Tongue (tissue), 2 donors: ENCODE results near the gene RERG. TPM values are rescaled to one million over a fixed set of nuclear protein-coding genes. Genes with fewer than 3 reads are reported as not detected.
A peak's percentile ranks its signal among the peaks of the same experiment; 100 is the strongest.
"Not testable (repeated sequence)": the region's sequence is repeated elsewhere in the genome, so short reads cannot be mapped to it uniquely, and the experiment has no call there.

Experiments used
- DNase-seq: peaks from one replicate; pipeline ENCODE4 v3.0.0-alpha.2; 2015
- total RNA-seq: library from RNA; depleted of rRNA; stranded (reverse); fragments of >200 nt; gene quantifications from one replicate; pipeline ENCODE4 v1.2.3, GENCODE V29; 2014

RERG gene
- total RNA-seq, 1 donor from 2014 or later: 18.9 TPM

DNA sequence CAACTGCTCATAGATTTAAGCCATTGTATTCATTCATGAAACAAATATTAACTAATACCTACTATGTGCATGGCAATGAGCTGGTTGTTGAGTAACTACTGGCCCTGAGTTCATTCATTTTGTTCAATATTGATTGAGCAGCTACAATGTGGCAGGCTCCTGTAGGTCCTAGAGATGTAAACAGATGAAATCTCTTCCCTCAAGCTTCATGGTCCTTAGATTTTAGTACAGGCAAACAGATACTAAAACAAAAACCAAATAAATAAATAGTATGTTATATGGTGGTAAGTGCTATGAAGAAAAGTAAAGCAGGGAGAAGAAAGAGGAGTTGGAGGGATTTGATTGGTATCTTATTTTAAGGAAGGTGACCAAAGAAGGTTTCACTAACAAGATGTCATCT, 77.8 kb downstream of the RERG start:
- DNase-seq: no peak

DNA sequence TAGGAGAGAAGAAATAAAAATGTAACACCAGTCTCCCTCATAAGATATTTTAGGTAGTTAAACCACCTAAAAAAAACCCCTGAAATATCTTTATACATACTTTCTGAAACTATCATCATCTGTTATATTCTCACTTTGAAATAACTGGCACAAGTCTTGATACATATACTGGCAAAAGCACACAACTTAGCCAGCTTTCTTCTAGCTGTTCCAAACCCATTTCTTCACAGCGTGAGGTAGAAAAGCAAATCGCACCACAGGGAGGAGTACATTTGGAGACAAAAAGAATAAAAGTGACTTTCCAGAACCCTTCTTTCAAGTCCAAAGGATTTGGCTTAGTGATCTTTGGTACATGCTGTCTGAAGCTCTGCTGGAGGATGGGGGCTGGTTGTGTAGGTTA, 78.5 kb downstream of the RERG start:
- DNase-seq: no peak

DNA sequence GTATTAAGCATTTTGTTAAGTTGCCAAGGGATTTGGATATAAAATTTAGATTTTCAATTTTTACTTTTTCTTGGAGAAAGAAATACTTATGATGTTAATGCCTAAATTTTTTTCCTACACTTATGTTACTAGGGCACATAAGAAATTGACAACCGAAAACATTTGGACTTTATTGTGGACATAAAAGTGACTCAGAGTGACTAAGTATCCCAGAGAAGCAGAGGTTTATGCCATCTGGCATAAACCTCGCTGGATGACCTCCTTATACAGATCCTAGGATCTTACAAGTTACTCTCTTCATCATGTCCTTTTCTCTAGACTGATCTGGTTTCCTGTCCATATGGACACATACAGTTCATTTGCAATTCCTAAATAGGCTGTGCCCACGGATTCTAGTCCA, 89.8 kb downstream of the RERG start:
- DNase-seq: no peak

DNA sequence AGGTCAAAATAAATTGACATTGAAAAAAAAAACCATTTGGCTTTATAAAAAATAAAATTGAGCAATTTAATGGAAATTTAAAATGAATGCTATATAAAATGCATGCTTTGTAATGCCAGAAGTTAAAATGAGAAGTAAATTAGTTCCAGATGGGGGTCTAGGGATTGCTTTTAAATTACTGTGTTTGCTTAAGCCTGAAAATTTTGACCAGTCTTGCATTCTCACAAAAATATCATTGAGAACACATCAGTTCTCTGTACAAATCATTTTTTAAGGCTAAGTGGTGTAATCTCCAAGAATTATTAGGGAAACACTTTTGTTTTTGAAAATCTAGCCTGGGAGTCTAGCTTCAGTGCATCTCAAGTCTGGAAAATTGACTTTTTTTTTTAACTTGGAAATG, 90.7 kb downstream of the RERG start:
- DNase-seq: peak; percentile 29

DNA sequence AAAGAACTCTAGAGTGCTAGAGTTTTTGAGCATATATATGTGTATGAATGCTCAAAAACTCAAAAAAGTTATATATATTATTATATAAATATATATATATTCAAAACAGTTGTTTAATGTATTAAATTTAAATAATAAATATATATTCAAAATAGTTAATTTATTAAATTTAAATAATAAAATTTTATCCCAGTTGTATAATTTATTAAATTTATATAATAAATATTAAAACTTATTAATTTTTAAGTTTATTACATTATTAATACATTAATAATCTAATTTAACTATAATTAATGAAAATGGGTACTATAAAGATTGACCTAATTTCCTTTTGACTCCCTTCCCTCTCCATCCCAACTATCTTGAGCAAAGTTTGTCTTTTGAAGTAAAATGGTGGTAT, 97.8 kb downstream of the RERG start:
- no peak for DNase-seq

GRCh38 chr12:15122344-15122743, 98.9 kb downstream of the RERG start:
- DNase-seq: no peak

- DNase-seq: no peak
Observed at GRCh38 chr12:15118955-15119354, 102.3 kb downstream of the RERG start.

DNA sequence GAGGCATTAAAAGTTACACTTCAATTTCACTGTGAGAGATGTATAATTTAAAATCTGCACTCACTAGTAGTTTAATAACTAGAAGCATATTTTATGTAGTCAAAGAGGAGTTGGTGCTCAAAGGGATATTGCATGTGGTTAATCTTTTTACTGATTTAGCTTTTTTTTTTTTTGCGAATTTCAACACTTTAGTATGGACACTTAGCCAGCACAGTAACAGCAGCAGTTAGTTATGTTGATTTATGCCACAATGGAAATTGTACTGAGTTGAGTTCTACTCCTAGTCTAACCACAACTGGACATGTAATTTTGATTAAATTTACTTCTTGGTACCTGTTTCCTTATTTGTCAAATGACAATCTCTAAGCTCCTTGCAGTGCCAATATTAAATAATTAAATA, 104.2 kb downstream of the RERG start:
- no peak for DNase-seq

GRCh38 chr12:15116086-15116485, 105.1 kb downstream of the RERG start:
- no peak for DNase-seq

DNA sequence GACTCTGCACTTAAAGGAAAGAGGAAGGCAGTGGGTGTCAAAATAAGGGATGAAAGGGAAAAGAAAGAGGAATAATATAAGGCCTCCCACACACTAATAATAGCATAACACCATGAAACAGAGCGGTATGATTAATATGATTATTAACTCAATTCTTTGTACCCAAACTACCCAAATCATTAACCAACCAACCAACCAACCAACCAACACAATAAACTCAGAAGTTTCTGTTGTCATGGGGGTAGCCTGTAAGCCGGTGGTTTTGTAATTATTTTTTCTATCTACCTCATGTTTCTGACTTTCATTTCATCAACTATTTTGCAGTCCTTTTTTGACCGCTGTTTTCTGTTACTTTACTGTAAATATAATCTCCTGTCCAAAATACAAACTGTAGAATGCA, 105.8 kb downstream of the RERG start:
- DNase-seq: no peak

DNA sequence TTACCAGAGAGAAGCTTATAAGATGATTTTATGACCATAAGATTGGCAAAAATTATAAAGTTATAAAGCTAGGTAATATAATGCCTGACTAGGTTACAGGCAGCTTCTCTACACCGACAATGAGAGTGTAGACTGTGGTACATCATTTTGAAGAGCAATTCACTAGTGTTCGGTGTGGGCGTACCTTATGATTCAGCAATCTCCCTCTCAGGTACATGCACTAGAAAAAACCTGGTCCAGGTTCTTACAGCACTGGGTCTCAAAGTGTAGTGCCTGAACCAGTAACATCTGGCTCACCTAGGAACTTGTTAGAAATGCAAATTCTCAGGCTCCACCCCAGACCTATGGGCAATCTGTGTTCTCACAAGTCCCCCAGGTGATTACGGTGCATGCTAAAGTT, 106.7 kb downstream of the RERG start:
- no peak for DNase-seq

DNA sequence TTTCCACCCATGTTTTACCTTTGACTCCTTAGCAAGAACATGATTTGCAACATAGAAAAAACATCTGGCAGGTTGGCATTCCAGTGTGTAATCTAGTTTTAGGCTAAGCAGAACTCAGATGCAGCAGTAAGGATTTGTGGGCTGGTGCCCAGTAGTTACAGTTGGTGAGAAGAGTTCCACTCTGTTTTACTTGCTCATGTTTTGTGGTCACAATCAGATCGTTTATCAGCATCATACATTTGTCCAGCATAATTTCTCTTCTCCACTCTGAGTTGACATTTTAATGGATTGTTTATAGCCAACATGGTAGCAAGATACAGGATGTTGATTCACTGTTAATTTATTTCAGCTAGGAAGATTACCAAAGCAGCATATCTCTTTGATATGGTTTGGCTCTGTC, 128.4 kb downstream of the RERG start:
- no peak for DNase-seq

DNA sequence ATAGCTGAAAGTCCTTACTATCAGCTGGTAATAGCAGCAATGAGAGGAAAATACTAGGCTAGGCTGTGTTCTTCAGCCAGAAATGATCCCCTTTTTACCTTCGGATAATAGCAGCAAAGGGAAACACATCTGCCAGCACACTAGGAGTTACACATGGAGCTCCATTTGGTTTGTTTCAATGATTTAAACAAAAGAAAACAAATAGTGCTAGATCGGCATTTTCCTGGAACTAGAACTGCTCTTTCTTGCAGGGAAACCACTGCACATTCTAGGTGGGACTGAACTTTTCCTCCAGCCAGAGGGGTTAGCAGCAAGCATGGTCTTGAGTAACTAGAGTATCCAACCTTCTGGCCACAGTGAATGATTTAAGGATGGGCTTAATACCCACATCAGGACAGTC, 130.8 kb downstream of the RERG start:
- DNase-seq: no peak

DNA sequence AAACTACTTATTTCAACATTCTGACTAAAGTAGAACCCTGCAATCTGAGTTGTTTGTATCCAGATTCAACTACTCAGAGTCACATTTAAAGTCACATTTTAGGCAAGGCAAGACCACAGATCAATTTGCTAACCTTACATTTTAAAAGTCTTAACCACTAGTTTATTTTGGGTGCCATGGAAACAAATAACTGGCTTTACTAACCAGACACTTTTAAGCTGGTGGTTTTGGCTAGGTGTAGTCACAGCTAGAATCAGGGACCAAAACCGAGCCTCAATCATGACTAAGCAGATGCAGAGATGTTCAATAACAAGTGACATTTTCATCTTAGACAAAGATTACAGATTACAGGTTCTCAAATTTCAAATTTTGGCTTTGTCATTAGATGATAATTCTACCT, 133.1 kb downstream of the RERG start:
- no peak for DNase-seq

GRCh38 chr12:15077751-15078150, 143.5 kb downstream of the RERG start:
- DNase-seq: not testable (repeated sequence)

- no peak for DNase-seq
Observed at GRCh38 chr12:15074351-15074750, 146.9 kb downstream of the RERG start.

DNA sequence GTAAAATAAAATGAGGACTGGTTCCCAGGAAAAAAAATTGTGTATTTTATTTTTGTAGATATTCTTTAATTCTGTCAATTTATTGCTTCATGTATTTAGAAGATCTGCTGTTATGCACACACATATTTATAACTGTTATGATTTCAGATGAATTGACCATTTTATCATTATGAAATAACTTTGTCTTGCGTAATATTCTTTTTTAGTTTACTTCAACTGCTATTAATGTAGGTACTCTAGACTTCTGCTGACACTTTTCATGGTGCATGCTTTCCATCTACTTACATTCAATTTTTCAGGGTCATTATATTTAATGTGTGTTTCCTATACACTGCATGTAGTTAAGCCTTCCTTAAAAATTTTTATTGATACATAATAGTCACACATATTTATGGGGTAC, 162.1 kb downstream of the RERG start:
- DNase-seq: no peak

Other genes with a start within 250 kb of the RERG start
- not detected for gene PDE6H, start 248.4 kb downstream of the RERG start, total RNA-seq
- gene PTPRO, start 101.1 kb upstream of the RERG start, total RNA-seq: 1.2 TPM